GM20000 (cell line): ENCODE results near the gene FARS2.

Experiments
- DNase-seq: peaks from one replicate; pipeline ENCODE4 v3.0.0; 2012; ENCODE audit warnings: low spot score
- TF ChIP-seq, protein P1 (sequence below): IDR thresholded peaks from 2 replicates; pipeline ENCODE4 v1.5.1; 2012; ENCODE audit warnings: mild to moderate bottlenecking, control low read depth; ENCODE audit errors: extremely low read depth, missing control alignments

The FARS2 gene

GRCh38 chr6:5220443-5220842, 40.9 kb upstream of the FARS2 start:
- no peak for DNase-seq
- TF ChIP-seq, protein P1, sequence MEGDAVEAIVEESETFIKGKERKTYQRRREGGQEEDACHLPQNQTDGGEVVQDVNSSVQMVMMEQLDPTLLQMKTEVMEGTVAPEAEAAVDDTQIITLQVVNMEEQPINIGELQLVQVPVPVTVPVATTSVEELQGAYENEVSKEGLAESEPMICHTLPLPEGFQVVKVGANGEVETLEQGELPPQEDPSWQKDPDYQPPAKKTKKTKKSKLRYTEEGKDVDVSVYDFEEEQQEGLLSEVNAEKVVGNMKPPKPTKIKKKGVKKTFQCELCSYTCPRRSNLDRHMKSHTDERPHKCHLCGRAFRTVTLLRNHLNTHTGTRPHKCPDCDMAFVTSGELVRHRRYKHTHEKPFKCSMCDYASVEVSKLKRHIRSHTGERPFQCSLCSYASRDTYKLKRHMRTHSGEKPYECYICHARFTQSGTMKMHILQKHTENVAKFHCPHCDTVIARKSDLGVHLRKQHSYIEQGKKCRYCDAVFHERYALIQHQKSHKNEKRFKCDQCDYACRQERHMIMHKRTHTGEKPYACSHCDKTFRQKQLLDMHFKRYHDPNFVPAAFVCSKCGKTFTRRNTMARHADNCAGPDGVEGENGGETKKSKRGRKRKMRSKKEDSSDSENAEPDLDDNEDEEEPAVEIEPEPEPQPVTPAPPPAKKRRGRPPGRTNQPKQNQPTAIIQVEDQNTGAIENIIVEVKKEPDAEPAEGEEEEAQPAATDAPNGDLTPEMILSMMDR = no peak

DNA sequence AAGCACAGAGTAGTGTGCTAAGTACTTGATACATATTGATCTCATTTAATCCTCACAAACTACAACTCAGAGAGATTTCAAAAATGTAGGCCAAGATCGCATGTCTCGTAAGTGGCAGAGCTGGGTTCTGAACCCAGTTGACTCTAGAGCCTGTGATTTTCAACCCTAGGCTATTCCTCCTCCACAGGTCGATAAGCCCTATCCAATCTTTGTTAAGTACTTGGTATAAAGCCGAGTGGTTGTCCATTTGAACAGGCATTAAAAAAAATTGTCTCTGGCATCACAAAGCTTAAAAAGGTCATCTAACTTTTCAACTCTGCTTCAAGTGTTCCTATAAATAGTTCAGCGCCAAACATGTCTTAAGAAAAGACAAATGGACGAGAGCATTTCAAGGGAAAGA, 38.0 kb upstream of the FARS2 start:
- DNase-seq = no peak
- TF ChIP-seq, protein P1 = no peak

GRCh38 chr6:5229356-5229755, 32.0 kb upstream of the FARS2 start:
- no peak for DNase-seq
- TF ChIP-seq, protein P1 = no peak

- TF ChIP-seq, protein P1 = no peak
- DNase-seq = no peak
Measured at GRCh38 chr6:5230081-5230480, 31.2 kb upstream of the FARS2 start.

- no peak for DNase-seq
- TF ChIP-seq, protein P1 = no peak
Measured at GRCh38 chr6:5231289-5231688, 30.0 kb upstream of the FARS2 start.

DNA sequence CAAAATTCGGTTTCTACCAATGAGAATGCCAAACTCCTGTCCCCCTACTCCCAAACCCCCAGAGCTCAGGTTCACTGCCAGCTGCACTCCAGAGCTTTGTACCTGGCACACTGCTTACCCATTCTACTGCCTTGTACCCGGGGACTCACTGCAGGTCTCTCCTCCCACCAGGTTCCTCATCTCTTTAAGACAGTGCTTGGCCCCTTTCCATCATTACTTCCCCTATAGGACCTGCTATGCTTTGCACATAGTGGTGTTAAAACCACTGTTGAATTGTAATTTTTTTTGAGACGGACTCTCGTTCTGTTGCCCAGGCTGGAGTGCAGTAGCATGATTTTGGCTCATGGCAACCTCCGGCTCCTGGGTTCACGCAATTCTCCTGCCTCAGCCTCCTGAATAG, 26.4 kb upstream of the FARS2 start:
- TF ChIP-seq, protein P1 = no peak

GRCh38 chr6:5235830-5236229, 25.5 kb upstream of the FARS2 start:
- DNase-seq = no peak
- TF ChIP-seq, protein P1 = no peak

More for the DNA sequence above, 26.4 kb upstream of the FARS2 start:
- DNase-seq = no peak
